Gastroesophageal sphincter (tissue), 3 donors: ENCODE measurements around the gene KHDRBS2.

Source experiments
- EP300 ChIP-seq: sonication (generic); formaldehyde crosslinking; IDR thresholded peaks from one replicate; pipeline ENCODE4 v1.6.1; 2017; ENCODE audit warnings: antibody characterized with exemption, mild to moderate bottlenecking
- POLR2A ChIP-seq, 2 donors: fragments of 450-650 bp; IDR thresholded peaks; one replicate each; pipeline ENCODE4 v1.6.1; 2017; ENCODE audit warnings: antibody characterized with exemption in 2 of 2, mild to moderate bottlenecking in 2 of 2, moderate library complexity in 1 of 2
- POLR2AphosphoS5 ChIP-seq: sonication (generic); formaldehyde crosslinking; IDR thresholded peaks from one replicate; pipeline ENCODE4 v1.6.1; 2017; ENCODE audit warnings: antibody characterized with exemption
- TF ChIP-seq, protein P1 (sequence below), 4 experiments: fragments of 200-600 bp in 2 of 4; fragments of 450-650 bp in 2 of 4; sonication (generic) in 1 of 4; IDR thresholded peaks; one replicate each; pipeline ENCODE4 v1.5.1; 2017 to 2019; ENCODE audit warnings: antibody characterized with exemption in 4 of 4, mild to moderate bottlenecking in 2 of 4, moderate library complexity in 2 of 4

DNA sequence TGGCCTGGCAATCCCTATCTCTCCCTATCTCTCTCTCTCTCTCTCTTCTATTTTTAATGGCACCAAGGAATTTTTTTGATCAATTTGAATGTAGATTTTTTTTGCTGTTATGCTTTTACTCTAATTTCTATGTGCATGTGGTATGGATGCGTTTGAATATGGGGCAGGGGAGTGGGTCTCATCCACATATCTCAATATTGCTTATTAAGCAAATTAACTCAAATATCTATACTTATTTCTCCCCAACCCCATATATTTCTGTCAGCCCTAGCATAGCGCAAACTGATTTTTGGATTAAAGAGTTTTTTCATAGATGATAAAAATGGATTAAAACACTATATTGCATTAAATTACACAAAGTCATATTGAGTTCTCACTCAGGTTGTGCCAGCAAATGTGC lies 210.2 kb downstream of the KHDRBS2 start:
- TF ChIP-seq, protein P1, sequence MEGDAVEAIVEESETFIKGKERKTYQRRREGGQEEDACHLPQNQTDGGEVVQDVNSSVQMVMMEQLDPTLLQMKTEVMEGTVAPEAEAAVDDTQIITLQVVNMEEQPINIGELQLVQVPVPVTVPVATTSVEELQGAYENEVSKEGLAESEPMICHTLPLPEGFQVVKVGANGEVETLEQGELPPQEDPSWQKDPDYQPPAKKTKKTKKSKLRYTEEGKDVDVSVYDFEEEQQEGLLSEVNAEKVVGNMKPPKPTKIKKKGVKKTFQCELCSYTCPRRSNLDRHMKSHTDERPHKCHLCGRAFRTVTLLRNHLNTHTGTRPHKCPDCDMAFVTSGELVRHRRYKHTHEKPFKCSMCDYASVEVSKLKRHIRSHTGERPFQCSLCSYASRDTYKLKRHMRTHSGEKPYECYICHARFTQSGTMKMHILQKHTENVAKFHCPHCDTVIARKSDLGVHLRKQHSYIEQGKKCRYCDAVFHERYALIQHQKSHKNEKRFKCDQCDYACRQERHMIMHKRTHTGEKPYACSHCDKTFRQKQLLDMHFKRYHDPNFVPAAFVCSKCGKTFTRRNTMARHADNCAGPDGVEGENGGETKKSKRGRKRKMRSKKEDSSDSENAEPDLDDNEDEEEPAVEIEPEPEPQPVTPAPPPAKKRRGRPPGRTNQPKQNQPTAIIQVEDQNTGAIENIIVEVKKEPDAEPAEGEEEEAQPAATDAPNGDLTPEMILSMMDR (IDR thresholded peaks at IDR 0.05), result no peak
- no peak for TF ChIP-seq POLR2AphosphoS5
- no peak for TF ChIP-seq POLR2A (IDR thresholded peaks at IDR 0.05)
- TF ChIP-seq EP300, result no peak
